ENCODE data around the gene DPP4.
"Not testable (repeated sequence)": the region's sequence is repeated elsewhere in the genome, so short reads cannot be mapped to it uniquely, and the experiment has no call there.

DPP4 gene

GRCh38 chr2:161988589-161988988 lies 85.4 kb downstream of the DPP4 start:
- DNase-seq (ENCODE audit: low spot score): no peak

- DNase-seq (ENCODE audit: low spot score): no peak
Measured at GRCh38 chr2:161987311-161987710, 86.7 kb downstream of the DPP4 start.

- no peak for DNase-seq (ENCODE audit: low spot score)
Measured at GRCh38 chr2:161983866-161984265, 90.1 kb downstream of the DPP4 start.

GRCh38 chr2:161983331-161983651 lies 90.7 kb downstream of the DPP4 start:
- DNase-seq (ENCODE audit: low spot score): no peak

- no peak for DNase-seq (ENCODE audit: low spot score)
Measured at GRCh38 chr2:161982548-161983330, 91.3 kb downstream of the DPP4 start.

GRCh38 chr2:161981679-161982250 lies 92.2 kb downstream of the DPP4 start:
- DNase-seq (ENCODE audit: low spot score): no peak

- no peak for DNase-seq (ENCODE audit: low spot score)
Measured at GRCh38 chr2:161980976-161981375, 93.0 kb downstream of the DPP4 start.

GRCh38 chr2:161979490-161979889 lies 94.5 kb downstream of the DPP4 start:
- DNase-seq (ENCODE audit: low spot score): no peak

- not testable (repeated sequence) for DNase-seq (ENCODE audit: low spot score)
Measured at GRCh38 chr2:161977926-161978325, 96.1 kb downstream of the DPP4 start.

- DNase-seq (ENCODE audit: low spot score): no peak
Measured at GRCh38 chr2:161976917-161977316, 97.1 kb downstream of the DPP4 start.

- no peak for DNase-seq (ENCODE audit: low spot score)
Measured at GRCh38 chr2:161976295-161976694, 97.7 kb downstream of the DPP4 start.

GRCh38 chr2:161975813-161976160 lies 98.2 kb downstream of the DPP4 start:
- DNase-seq (ENCODE audit: low spot score): no peak

- no peak for DNase-seq (ENCODE audit: low spot score)
Measured at GRCh38 chr2:161975062-161975812, 98.8 kb downstream of the DPP4 start.

- no peak for DNase-seq (ENCODE audit: low spot score)
Measured at GRCh38 chr2:161974461-161974860, 99.6 kb downstream of the DPP4 start.

- no peak for DNase-seq (ENCODE audit: low spot score)
Measured at GRCh38 chr2:161972866-161973265, 101.1 kb downstream of the DPP4 start.

GRCh38 chr2:161972232-161972631 lies 101.8 kb downstream of the DPP4 start:
- no peak for DNase-seq (ENCODE audit: low spot score)

- DNase-seq (ENCODE audit: low spot score): no peak
Measured at GRCh38 chr2:161971551-161971950, 102.5 kb downstream of the DPP4 start.

GRCh38 chr2:161969159-161969558 lies 104.9 kb downstream of the DPP4 start:
- no peak for DNase-seq (ENCODE audit: low spot score)

- DNase-seq (ENCODE audit: low spot score): no peak
Measured at GRCh38 chr2:161965994-161966393, 108.0 kb downstream of the DPP4 start.

GRCh38 chr2:161964160-161964559 lies 109.9 kb downstream of the DPP4 start:
- DNase-seq (ENCODE audit: low spot score): no peak

- DNase-seq (ENCODE audit: low spot score): no peak
Measured at GRCh38 chr2:161962160-161962559, 111.9 kb downstream of the DPP4 start.

- no peak for DNase-seq (ENCODE audit: low spot score)
Measured at GRCh38 chr2:161961061-161961460, 113.0 kb downstream of the DPP4 start.

GRCh38 chr2:161956738-161957137 lies 117.3 kb downstream of the DPP4 start:
- no peak for DNase-seq (ENCODE audit: low spot score)
